B cell (primary cell): ENCODE measurements around the gene AMN1. TPM values are rescaled to one million over a fixed set of nuclear protein-coding genes. Genes with fewer than 3 reads are reported as not detected.
A peak's percentile ranks its signal among the peaks of the same experiment; 100 is the strongest.

ENCODE experiments used
- ATAC-seq: fragments of 200-7000 bp; cut with Tn5 transposase; one replicate; pipeline ENCODE4 v1.10.0; 2021; ENCODE audit warnings: low read depth, mild to moderate bottlenecking, moderate number of reproducible peaks, moderate library complexity
- CTCF ChIA-PET: fragments of 350-600 bp; sonication (Branson Sonifier 250); formaldehyde crosslinking; loops from one replicate; lab custom pipeline; 2021; ENCODE audit warnings: antibody characterized with exemption, inconsistent platforms; lab: Charles Lee
- POLR2A ChIA-PET: fragments of 350-600 bp; sonication (Branson Sonifier 250); formaldehyde crosslinking; loops from one replicate; lab custom pipeline; 2021; ENCODE audit warnings: antibody characterized with exemption; lab: Charles Lee
- DNase-seq: peaks from one replicate; pipeline ENCODE4 v3.0.0; 2013
- H2AFZ ChIP-seq: 2 replicates; pipeline ENCODE4 v1.6.1; 2012; ENCODE audit warnings: mild to moderate bottlenecking, low read depth, low read length; ENCODE audit not compliant: insufficient read depth, poor library complexity, severe bottlenecking
- H3K27ac ChIP-seq, 2 donors: 1 replicate in 1 of 2; 2 replicates in 1 of 2; pipeline ENCODE4 v1.5.1; 2012 to 2013; ENCODE audit warnings: low read length in 2 of 2, mild to moderate bottlenecking in 2 of 2, moderate library complexity in 1 of 2
- H3K27me3 ChIP-seq, 4 experiments: fragments of 200-600 bp in 1 of 4; sonication (generic) in 1 of 4; replicated peaks in 1 of 4; 1 replicate in 2 of 4; 2 replicates in 2 of 4; pipeline versions ENCODE4 v1.6.1 to v1.7.0; 2013 to 2016; ENCODE audit warnings: low read length in 3 of 4, mild to moderate bottlenecking in 2 of 4, mixed read lengths in 1 of 4, moderate library complexity in 1 of 4; ENCODE audit not compliant: insufficient read depth in 4 of 4, control insufficient read depth in 3 of 4; ENCODE audit errors: control extremely low read depth in 1 of 4
- H3K36me3 ChIP-seq, 2 experiments: replicated peaks in 1 of 2; 1 replicate in 1 of 2; 2 replicates in 1 of 2; pipeline versions ENCODE4 v1.6.1 to v1.7.1; 2013; ENCODE audit warnings: low read length in 1 of 2; ENCODE audit not compliant: insufficient read depth in 2 of 2, control insufficient read depth in 1 of 2; ENCODE audit errors: control extremely low read depth in 1 of 2, extremely low read depth in 1 of 2
- H3K4me1 ChIP-seq, 2 donors: fragments of 200-600 bp in 1 of 2; sonication (generic) in 1 of 2; 1 replicate in 1 of 2; 2 replicates in 1 of 2; pipeline versions ENCODE4 v1.5.1 to v1.6.1; 2013 to 2017; ENCODE audit warnings: low read length in 2 of 2; ENCODE audit not compliant: control insufficient read depth in 2 of 2, insufficient read depth in 2 of 2
- H3K4me2 ChIP-seq: replicated peaks from 2 replicates; pipeline ENCODE3; 2012; ENCODE audit warnings: mild to moderate bottlenecking, low read depth, low read length; ENCODE audit not compliant: poor library complexity, severe bottlenecking
- H3K4me3 ChIP-seq, 5 experiments: fragments of 200-600 bp in 1 of 5; sonication (generic) in 1 of 5; 1 replicate in 3 of 5; 2 replicates in 2 of 5; pipeline versions ENCODE4 v1.5.1 to v1.7.0; 2011 to 2016; ENCODE audit warnings: low read length in 4 of 5, mild to moderate bottlenecking in 4 of 5, low read depth in 2 of 5, control low read depth in 1 of 5, moderate library complexity in 1 of 5; ENCODE audit not compliant: insufficient read depth in 1 of 5; ENCODE audit errors: control extremely low read depth in 1 of 5, extremely low read depth in 1 of 5
- H3K79me2 ChIP-seq: fragments of 200-600 bp; sonication (generic); one replicate; pipeline ENCODE4 v1.6.0; 2016; ENCODE audit warnings: low read length; ENCODE audit not compliant: control insufficient read depth, insufficient read depth
- H3K9ac ChIP-seq: fragments of 200-600 bp; sonication (generic); 2 replicates; pipeline ENCODE4 v1.6.1; 2017; ENCODE audit warnings: mild to moderate bottlenecking, low read length, moderate library complexity
- H3K9me3 ChIP-seq, 3 donors: one replicate each; pipeline versions ENCODE4 v1.6.1 to v1.7.1; 2013; ENCODE audit warnings: low read length in 2 of 3; ENCODE audit not compliant: control insufficient read depth in 2 of 3, insufficient read depth in 1 of 3; ENCODE audit errors: control extremely low read depth in 1 of 3
- H4K20me1 ChIP-seq: 2 replicates; pipeline ENCODE4 v1.6.0; 2012; ENCODE audit warnings: mild to moderate bottlenecking, low read length; ENCODE audit not compliant: insufficient read depth, control insufficient read depth, poor library complexity, severe bottlenecking
- H3K27ac Mint-ChIP-seq: one replicate; pipeline ENCODE4 v1.8.0; 2021; ENCODE audit warnings: mixed read lengths
- H3K27me3 Mint-ChIP-seq: one replicate; pipeline ENCODE4 v1.8.0; 2021; ENCODE audit warnings: mixed read lengths
- H3K4me1 Mint-ChIP-seq: one replicate; pipeline ENCODE4 v1.8.0; 2021; ENCODE audit warnings: mixed read lengths
- H3K4me3 Mint-ChIP-seq: one replicate; pipeline ENCODE4 v1.8.0; 2021; ENCODE audit warnings: mixed read lengths
- H3K9me3 Mint-ChIP-seq: one replicate; pipeline ENCODE4 v1.8.0; 2022; ENCODE audit warnings: mixed read lengths; ENCODE audit not compliant: insufficient read depth
- EZH2 ChIP-seq: IDR thresholded peaks from 2 replicates; pipeline ENCODE4 v1.6.1; 2012; ENCODE audit warnings: borderline replicate concordance, low read depth, mild to moderate bottlenecking, moderate library complexity, low read length; ENCODE audit not compliant: insufficient read depth, poor library complexity, severe bottlenecking
- WGBS: methylation state at CpG from one replicate; pipeline ENCODE4 v1.1.5; 2013; ENCODE audit warnings: missing lambda C conversion rate; ENCODE audit not compliant: insufficient coverage; 5-methylcytosine and 5-hydroxymethylcytosine counted together
- intact Hi-C: fragments of 100-400 bp; cut with micrococcal nuclease; formaldehyde crosslinking; loops from one replicate; pipeline ENCODE4 v1.10.0; 2022
- polyA plus RNA-seq: library from polyadenylated mRNA; depleted of rRNA; stranded (reverse); fragments of >200 nt; gene quantifications from 2 replicates; pipeline ENCODE4 v1.2.3, GENCODE V29; 2012
- total RNA-seq, 2 donors: library from RNA; stranded (reverse); fragments of 120-200 nt in 1 of 2; gene quantifications; 1 replicate in 1 of 2; 2 replicates in 1 of 2; pipeline versions ENCODE4 v1.2.3 to v1.2.4, GENCODE V29; 2013 to 2022
- TF ChIP-seq, protein P1 (sequence below): fragments of 200-600 bp; IDR thresholded peaks from one replicate; pipeline ENCODE4 v1.8.0; 2022; ENCODE audit warnings: antibody characterized with exemption, mild to moderate bottlenecking

AMN1 gene
- total and polyA plus RNA-seq, 2 donors (not counting 1 experiment from before 2014, with no cell fraction given), result 32.6 to 32.7 TPM

DNA sequence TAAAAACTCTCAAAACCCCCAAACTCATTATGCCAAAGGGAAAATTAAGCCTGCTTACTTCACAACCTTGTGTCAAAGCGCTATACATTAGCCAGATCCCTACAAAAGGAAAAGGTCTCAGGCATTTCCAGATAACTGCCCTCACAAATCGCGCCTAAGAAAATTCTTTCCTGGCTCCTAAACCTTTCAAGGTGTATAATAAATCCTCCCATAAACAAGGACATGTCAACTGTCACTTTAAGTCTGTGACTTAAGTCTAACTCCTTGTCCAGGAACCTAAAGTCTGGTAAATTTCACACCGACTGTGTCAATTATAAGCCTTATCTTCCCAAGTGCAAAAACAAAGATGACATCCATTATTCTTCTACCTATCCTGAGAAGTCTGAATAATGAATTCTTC lies 73.6 kb downstream of the AMN1 start:
- no peak for ATAC-seq
- Histone ChIP-seq H2AFZ (no peak overlapping the region), H3K4me3 (no peak overlapping the region), H3K4me2 (no peak overlapping the region), H3K27ac (no peak overlapping the region), H3K79me2 (no peaks in the 10 kb centered on the region), H3K4me1 (peaks cover 8 to 23% of the 10 kb centered on the region in 2 donors), H4K20me1 (no peaks in the 10 kb centered on the region), H3K9ac (no peak overlapping the region), H3K36me3 (no peaks in the 10 kb centered on the region), H3K9me3 (no peaks in the 10 kb centered on the region), H3K27me3 (no peaks in the 10 kb centered on the region)
- no peak overlapping the region for H3K4me3 Mint-ChIP-seq
- H3K9me3 Mint-ChIP-seq, result no peaks in the 10 kb centered on the region
- H3K4me1 Mint-ChIP-seq, result peaks cover 23% of the 10 kb centered on the region
- DNase-seq, result no peak
- no peaks in the 10 kb centered on the region for H3K27me3 Mint-ChIP-seq
- TF ChIP-seq, protein P1, sequence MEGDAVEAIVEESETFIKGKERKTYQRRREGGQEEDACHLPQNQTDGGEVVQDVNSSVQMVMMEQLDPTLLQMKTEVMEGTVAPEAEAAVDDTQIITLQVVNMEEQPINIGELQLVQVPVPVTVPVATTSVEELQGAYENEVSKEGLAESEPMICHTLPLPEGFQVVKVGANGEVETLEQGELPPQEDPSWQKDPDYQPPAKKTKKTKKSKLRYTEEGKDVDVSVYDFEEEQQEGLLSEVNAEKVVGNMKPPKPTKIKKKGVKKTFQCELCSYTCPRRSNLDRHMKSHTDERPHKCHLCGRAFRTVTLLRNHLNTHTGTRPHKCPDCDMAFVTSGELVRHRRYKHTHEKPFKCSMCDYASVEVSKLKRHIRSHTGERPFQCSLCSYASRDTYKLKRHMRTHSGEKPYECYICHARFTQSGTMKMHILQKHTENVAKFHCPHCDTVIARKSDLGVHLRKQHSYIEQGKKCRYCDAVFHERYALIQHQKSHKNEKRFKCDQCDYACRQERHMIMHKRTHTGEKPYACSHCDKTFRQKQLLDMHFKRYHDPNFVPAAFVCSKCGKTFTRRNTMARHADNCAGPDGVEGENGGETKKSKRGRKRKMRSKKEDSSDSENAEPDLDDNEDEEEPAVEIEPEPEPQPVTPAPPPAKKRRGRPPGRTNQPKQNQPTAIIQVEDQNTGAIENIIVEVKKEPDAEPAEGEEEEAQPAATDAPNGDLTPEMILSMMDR, result no peak
- TF ChIP-seq EZH2, result no peak
- 100% methylated on average over 1 of the region's 4 CpGs for WGBS
- ChIA-PET CTCF (interaction anchor here (2.5 kb wide), 1 partner anchor 251 kb away, joined by 16 read pairs; no protein-coding TSS in a partner anchor), POLR2A (no interaction called here)
- H3K27ac Mint-ChIP-seq, result no peak overlapping the region
- intact Hi-C loops, result loop anchor here (5.0 to 10.0 kb wide), 3 partner anchors 482 to 1102 kb away; partner anchors contain the start of genes CAPRIN2 and YARS2

DNA sequence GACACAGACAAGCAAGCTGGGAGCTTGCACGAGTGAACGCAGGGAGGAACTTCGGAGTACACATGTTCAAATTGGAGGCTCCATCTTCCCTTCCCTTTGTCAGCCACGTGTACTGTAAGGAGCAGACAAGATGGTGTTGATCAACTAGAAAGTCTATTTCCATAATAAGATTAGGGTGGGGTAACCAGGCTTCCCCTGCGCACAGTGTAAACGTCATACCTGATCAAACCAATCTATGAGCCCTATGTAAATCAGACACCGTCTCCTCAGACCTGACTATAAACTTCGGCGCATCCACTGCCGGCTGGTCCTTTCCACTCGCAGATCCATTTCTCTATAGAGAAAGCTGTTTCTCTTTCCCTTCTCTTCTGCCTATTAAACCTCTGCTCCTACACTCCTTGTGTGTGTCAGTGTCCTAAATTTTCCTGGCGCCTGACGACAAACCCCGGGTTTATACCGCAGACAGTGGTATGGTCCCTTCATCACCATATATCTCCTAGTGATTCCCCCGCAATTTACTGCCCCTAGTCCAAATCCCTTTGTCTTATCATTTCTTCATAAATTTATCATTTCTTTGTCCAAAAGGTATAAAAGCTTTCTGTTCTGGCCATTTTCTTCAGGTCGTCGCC lies 76.8 kb downstream of the AMN1 start:
- H3K4me2 ChIP-seq, result no peak overlapping the region
- DNase-seq (no peak), ATAC-seq (no peak)
- WGBS, result 96% methylated on average over 14 of the region's 18 CpGs
- H3K27me3 ChIP-seq, result no peaks in the 10 kb centered on the region
- H3K36me3 ChIP-seq, result no peaks in the 10 kb centered on the region
- Mint-ChIP-seq H3K4me1 (peaks cover 18% of the 10 kb centered on the region), H3K9me3 (no peaks in the 10 kb centered on the region), H3K27ac (peak overlapping the region; percentile 23), H3K27me3 (no peaks in the 10 kb centered on the region), H3K4me3 (peak overlapping the region; percentile 10)
- TF ChIP-seq EZH2, result no peak
- TF ChIP-seq, protein P1, result no peak
- H2AFZ ChIP-seq, result no peak overlapping the region
- no peaks in the 10 kb centered on the region for H3K9me3 ChIP-seq
- no peaks in the 10 kb centered on the region for H3K79me2 ChIP-seq
- H4K20me1 ChIP-seq, result no peaks in the 10 kb centered on the region
- H3K4me3 ChIP-seq, result no peak overlapping the region
- ChIA-PET CTCF (interaction anchor here (0.7 to 3.8 kb wide), 21 partner anchors 10 to 1104 kb away, joined by 3 to 78 read pairs (median 5); partner anchors contain the start of genes BICD1, DENND5B and YARS2), POLR2A (interaction anchor here (0.6 kb wide), 1 partner anchor 16 kb away, joined by 3 read pairs; no protein-coding TSS in a partner anchor)
- no peak overlapping the region for H3K9ac ChIP-seq
- peaks cover 4 to 16% of the 10 kb centered on the region in 2 donors for H3K4me1 ChIP-seq
- intact Hi-C loops, result loop anchor here (2.0 to 10.0 kb wide), 3 partner anchors 651 to 897 kb away; partner anchors contain the start of gene CAPRIN2
- H3K27ac ChIP-seq, result no peak overlapping the region
